Ishikawa (cell line): Measurements from ENCODE around the gene CCDC39.

Experiments used
- CEBPB ChIP-seq: IDR thresholded peaks from 2 replicates; pipeline ENCODE4 v1.6.1; 2012
- CREB1 ChIP-seq: IDR thresholded peaks from 2 replicates; pipeline ENCODE4 v1.6.1; 2012; ENCODE audit warnings: low read depth
- RAD21 ChIP-seq: IDR thresholded peaks from 2 replicates; pipeline ENCODE4 v1.6.1; 2012; ENCODE audit warnings: low read depth
- TCF12 ChIP-seq: IDR thresholded peaks from 2 replicates; pipeline ENCODE4 v1.6.1; 2012; ENCODE audit warnings: low read depth
- YY1 ChIP-seq: IDR thresholded peaks from 2 replicates; pipeline ENCODE4 v1.6.1; 2012; ENCODE audit warnings: low read depth
- TF ChIP-seq, protein P1 (sequence below): IDR thresholded peaks from 2 replicates; pipeline ENCODE4 v1.6.1; 2012; ENCODE audit warnings: low read depth, mild to moderate bottlenecking
- TF ChIP-seq, protein P2 (sequence below): IDR thresholded peaks from 2 replicates; pipeline ENCODE4 v1.6.1; 2012

DNA sequence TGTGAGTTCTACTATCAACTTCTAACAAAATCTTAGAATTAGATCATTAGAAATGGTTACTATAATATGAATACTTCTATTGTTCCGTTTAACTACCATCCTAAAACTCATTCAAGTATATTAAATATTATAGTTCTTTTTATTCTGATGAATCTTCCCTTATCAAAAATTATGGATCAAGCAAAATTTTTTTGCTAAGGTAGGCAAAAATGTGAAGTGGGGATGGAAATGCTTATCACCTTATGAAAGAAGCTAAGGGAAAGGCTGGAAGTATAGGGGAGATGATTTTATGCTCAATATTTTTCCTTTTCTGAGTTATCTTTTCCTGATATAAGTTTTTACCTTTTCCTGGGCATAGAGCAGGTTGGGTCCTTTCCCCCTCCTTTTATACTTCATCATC lies 40.7 kb upstream of the CCDC39 start:
- TF ChIP-seq RAD21 (no peak), TCF12 (no peak), YY1 (no peak), CEBPB (no peak), CREB1 (no peak)
- TF ChIP-seq, protein P1, sequence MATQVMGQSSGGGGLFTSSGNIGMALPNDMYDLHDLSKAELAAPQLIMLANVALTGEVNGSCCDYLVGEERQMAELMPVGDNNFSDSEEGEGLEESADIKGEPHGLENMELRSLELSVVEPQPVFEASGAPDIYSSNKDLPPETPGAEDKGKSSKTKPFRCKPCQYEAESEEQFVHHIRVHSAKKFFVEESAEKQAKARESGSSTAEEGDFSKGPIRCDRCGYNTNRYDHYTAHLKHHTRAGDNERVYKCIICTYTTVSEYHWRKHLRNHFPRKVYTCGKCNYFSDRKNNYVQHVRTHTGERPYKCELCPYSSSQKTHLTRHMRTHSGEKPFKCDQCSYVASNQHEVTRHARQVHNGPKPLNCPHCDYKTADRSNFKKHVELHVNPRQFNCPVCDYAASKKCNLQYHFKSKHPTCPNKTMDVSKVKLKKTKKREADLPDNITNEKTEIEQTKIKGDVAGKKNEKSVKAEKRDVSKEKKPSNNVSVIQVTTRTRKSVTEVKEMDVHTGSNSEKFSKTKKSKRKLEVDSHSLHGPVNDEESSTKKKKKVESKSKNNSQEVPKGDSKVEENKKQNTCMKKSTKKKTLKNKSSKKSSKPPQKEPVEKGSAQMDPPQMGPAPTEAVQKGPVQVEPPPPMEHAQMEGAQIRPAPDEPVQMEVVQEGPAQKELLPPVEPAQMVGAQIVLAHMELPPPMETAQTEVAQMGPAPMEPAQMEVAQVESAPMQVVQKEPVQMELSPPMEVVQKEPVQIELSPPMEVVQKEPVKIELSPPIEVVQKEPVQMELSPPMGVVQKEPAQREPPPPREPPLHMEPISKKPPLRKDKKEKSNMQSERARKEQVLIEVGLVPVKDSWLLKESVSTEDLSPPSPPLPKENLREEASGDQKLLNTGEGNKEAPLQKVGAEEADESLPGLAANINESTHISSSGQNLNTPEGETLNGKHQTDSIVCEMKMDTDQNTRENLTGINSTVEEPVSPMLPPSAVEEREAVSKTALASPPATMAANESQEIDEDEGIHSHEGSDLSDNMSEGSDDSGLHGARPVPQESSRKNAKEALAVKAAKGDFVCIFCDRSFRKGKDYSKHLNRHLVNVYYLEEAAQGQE: no peak
- TF ChIP-seq, protein P2, sequence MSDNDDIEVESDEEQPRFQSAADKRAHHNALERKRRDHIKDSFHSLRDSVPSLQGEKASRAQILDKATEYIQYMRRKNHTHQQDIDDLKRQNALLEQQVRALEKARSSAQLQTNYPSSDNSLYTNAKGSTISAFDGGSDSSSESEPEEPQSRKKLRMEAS: no peak
